ENCODE measurements around the gene LPCAT1. TPM values are rescaled to one million over a fixed set of nuclear protein-coding genes. Genes with fewer than 3 reads are reported as not detected.
"Not testable (repeated sequence)": the region's sequence is repeated elsewhere in the genome, so short reads cannot be mapped to it uniquely, and the experiment has no call there.

Gene LPCAT1
- total and polyA plus RNA-seq, 2 experiments from 2014 or later = 22.2 to 48.4 TPM

GRCh38 chr5:1462358-1462757, 61.4 kb downstream of the LPCAT1 start:
- Histone ChIP-seq H3K9ac (no peak overlapping the region), H2AFZ (no peak overlapping the region), H3K27me3 (replicated peaks; ENCODE audit: insufficient read depth) (no peaks in the 10 kb centered on the region), H4K20me1 (ENCODE audit: insufficient read depth) (no peaks in the 10 kb centered on the region), H3K36me3 (ENCODE audit: low read depth) (peaks cover 24% of the 10 kb centered on the region), H3K4me3 (no peak overlapping the region), H3K79me2 (ENCODE audit: insufficient read depth) (no peaks in the 10 kb centered on the region), H3K4me1 (ENCODE audit: insufficient read depth) (no peaks in the 10 kb centered on the region), H3F3A (ENCODE audit: insufficient read depth) (peaks cover 5% of the 10 kb centered on the region; the same call in 1 of the 2 replicates), H3K27ac (no peak overlapping the region), H3K4me2 (ENCODE audit: unreplicated experiment) (no peak overlapping the region), H3K9me3 (ENCODE audit: low read depth) (no peaks in the 10 kb centered on the region), H3K9me2 (ENCODE audit: insufficient read depth) (no peaks in the 10 kb centered on the region)
- in situ Hi-C loops (cut with MboI) = no loop called here
- DNase-seq = no peak
- TF ChIP-seq EZH2 (IDR thresholded peaks at IDR 0.05; ENCODE audit: insufficient read depth, poor library complexity, severe bottlenecking) (no peak), EZH2phosphoT487 (IDR thresholded peaks at IDR 0.05; ENCODE audit: insufficient read depth, low read depth) (no peak)
- WGBS, 2 experiments (ENCODE audit: low coverage in 1 of 2, low lambda C conversion rate in 2 of 2, missing lambda C conversion rate in 2 of 2) = 89 to 94% methylated on average over 20 of the region's 20 CpGs

GRCh38 chr5:1461396-1461795, 62.4 kb downstream of the LPCAT1 start:
- no peak overlapping the region for H3K4me2 ChIP-seq (ENCODE audit: unreplicated experiment)

GRCh38 chr5:1460054-1460682, 63.6 kb downstream of the LPCAT1 start:
- Histone ChIP-seq H3K9me2 (ENCODE audit: insufficient read depth) (no peaks in the 10 kb centered on the region), H3K27me3 (replicated peaks; ENCODE audit: insufficient read depth) (no peaks in the 10 kb centered on the region), H3K9me3 (ENCODE audit: low read depth) (peaks cover 4% of the 10 kb centered on the region), H3K36me3 (ENCODE audit: low read depth) (peaks cover 19% of the 10 kb centered on the region), H3F3A (ENCODE audit: insufficient read depth) (peaks cover 11% of the 10 kb centered on the region; the same call in 1 of the 2 replicates), H3K4me1 (ENCODE audit: insufficient read depth) (no peaks in the 10 kb centered on the region), H3K79me2 (ENCODE audit: insufficient read depth) (no peaks in the 10 kb centered on the region), H3K4me2 (ENCODE audit: unreplicated experiment) (no peak overlapping the region), H2AFZ (no peak overlapping the region), H3K4me3 (no peak overlapping the region), H4K20me1 (ENCODE audit: insufficient read depth) (no peaks in the 10 kb centered on the region), H3K9ac (no peak overlapping the region), H3K27ac (no peak overlapping the region)
- DNase-seq = no peak
- TF ChIP-seq EZH2 (IDR thresholded peaks at IDR 0.05; ENCODE audit: insufficient read depth, poor library complexity, severe bottlenecking) = no peak
- no peak for TF ChIP-seq EZH2phosphoT487 (IDR thresholded peaks at IDR 0.05; ENCODE audit: insufficient read depth, low read depth)
- WGBS, 2 experiments (ENCODE audit: low coverage in 1 of 2, low lambda C conversion rate in 2 of 2, missing lambda C conversion rate in 2 of 2) = 52 to 53% methylated on average over 16 of the region's 16 CpGs
- in situ Hi-C loops (cut with MboI) = no loop called here

More at GRCh38 chr5:1461396-1461795, 62.4 kb downstream of the LPCAT1 start:
- Histone ChIP-seq H3F3A (ENCODE audit: insufficient read depth) (peaks cover 11% of the 10 kb centered on the region; the same call in 1 of the 2 replicates), H3K9me2 (ENCODE audit: insufficient read depth) (no peaks in the 10 kb centered on the region), H3K9me3 (ENCODE audit: low read depth) (peaks cover 4% of the 10 kb centered on the region), H3K4me1 (ENCODE audit: insufficient read depth) (no peaks in the 10 kb centered on the region), H3K27me3 (replicated peaks; ENCODE audit: insufficient read depth) (no peaks in the 10 kb centered on the region), H4K20me1 (ENCODE audit: insufficient read depth) (no peaks in the 10 kb centered on the region), H3K9ac (no peak overlapping the region), H3K4me3 (no peak overlapping the region), H3K27ac (no peak overlapping the region), H2AFZ (no peak overlapping the region), H3K79me2 (ENCODE audit: insufficient read depth) (no peaks in the 10 kb centered on the region), H3K36me3 (ENCODE audit: low read depth) (peaks cover 24% of the 10 kb centered on the region)
- DNase-seq = no peak
- TF ChIP-seq EZH2 (IDR thresholded peaks at IDR 0.05; ENCODE audit: insufficient read depth, poor library complexity, severe bottlenecking) (no peak), EZH2phosphoT487 (IDR thresholded peaks at IDR 0.05; ENCODE audit: insufficient read depth, low read depth) (no peak)
- WGBS, 2 experiments (ENCODE audit: low coverage in 1 of 2, low lambda C conversion rate in 2 of 2, missing lambda C conversion rate in 2 of 2) = 98 to 99% methylated on average over 9 to 10 of the region's 10 CpGs
- in situ Hi-C loops (cut with MboI) = no loop called here

- Histone ChIP-seq H3K36me3 (ENCODE audit: low read depth) (peaks cover 19% of the 10 kb centered on the region), H3F3A (ENCODE audit: insufficient read depth) (peaks cover 11% of the 10 kb centered on the region; the same call in 1 of the 2 replicates)
- H3K4me2 ChIP-seq (ENCODE audit: unreplicated experiment); H3K9me3 ChIP-seq (ENCODE audit: low read depth); H3K4me1 ChIP-seq (ENCODE audit: insufficient read depth); DNase-seq; H4K20me1 ChIP-seq (ENCODE audit: insufficient read depth); in situ Hi-C loops (cut with MboI); H3K9ac ChIP-seq; H3K27me3 ChIP-seq (replicated peaks; ENCODE audit: insufficient read depth); H3K79me2 ChIP-seq (ENCODE audit: insufficient read depth); H2AFZ ChIP-seq; H3K9me2 ChIP-seq (ENCODE audit: insufficient read depth); H3K27ac ChIP-seq; H3K4me3 ChIP-seq: not testable (repeated sequence)
- WGBS, 2 experiments (ENCODE audit: low coverage in 1 of 2, low lambda C conversion rate in 2 of 2, missing lambda C conversion rate in 2 of 2) = 88 to 100% methylated on average over 2 of the region's 2 CpGs
These were observed 64.3 kb downstream of the LPCAT1 start for GRCh38 chr5:1459435-1459834.

GRCh38 chr5:1456110-1456881, 67.5 kb downstream of the LPCAT1 start:
- in situ Hi-C loops (cut with MboI) = not testable (repeated sequence)
- 93 to 94% methylated on average over 12 to 13 of the region's 20 CpGs for WGBS, 2 experiments (ENCODE audit: low coverage in 1 of 2, low lambda C conversion rate in 2 of 2, missing lambda C conversion rate in 2 of 2)
- H3F3A ChIP-seq (ENCODE audit: insufficient read depth) = peaks cover 11% of the 10 kb centered on the region; the same call in 1 of the 2 replicates

More at GRCh38 chr5:1456110-1456881, 67.5 kb downstream of the LPCAT1 start:
- not testable (repeated sequence) for H3K4me1 ChIP-seq (ENCODE audit: insufficient read depth); DNase-seq; H3K9me3 ChIP-seq (ENCODE audit: low read depth); H3K79me2 ChIP-seq (ENCODE audit: insufficient read depth); H3K4me3 ChIP-seq; H3K9me2 ChIP-seq (ENCODE audit: insufficient read depth); H3K27ac ChIP-seq; H3K36me3 ChIP-seq (ENCODE audit: low read depth); H4K20me1 ChIP-seq (ENCODE audit: insufficient read depth); H3K4me2 ChIP-seq (ENCODE audit: unreplicated experiment); H3K27me3 ChIP-seq (replicated peaks; ENCODE audit: insufficient read depth); H3K9ac ChIP-seq; H2AFZ ChIP-seq
